Endothelial cell of umbilical vein (primary cell): Measurements from ENCODE around the gene SLC35A4. TPM values are rescaled to one million over a fixed set of nuclear protein-coding genes. Genes with fewer than 3 reads are reported as not detected.
A peak's percentile ranks its signal among the peaks of the same experiment; 100 is the strongest.

Experiments used
- BruUV-seq: library from RNA; stranded (reverse); fragments of 400-500 nt; replicated peaks from 2 replicates; lab custom pipeline; 2021; lab: Mats Ljungman, UMichigan
- CTCF ChIA-PET: fragments of 300-600, 350-600 bp; sonication (Branson Sonifier 250); formaldehyde crosslinking; loops from one replicate; lab custom pipeline; 2021; ENCODE audit warnings: antibody characterized with exemption, inconsistent platforms; lab: Charles Lee
- POLR2A ChIA-PET: fragments of 300-600, 350-600 bp; sonication (Branson Sonifier 250); formaldehyde crosslinking; loops from one replicate; lab custom pipeline; 2021; ENCODE audit warnings: antibody characterized with exemption, inconsistent platforms; lab: Charles Lee
- DNase-seq: peaks from one replicate; pipeline ENCODE4 v3.0.0-alpha.2; 2011; ENCODE audit warnings: low read depth, low spot score
- FAIRE-seq: peaks from 2 replicates; lab custom pipeline; 2011; peaks lifted over from hg19 to GRCh38; lab: Jason Lieb, UNC
- H2AFZ ChIP-seq: 2 replicates; pipeline ENCODE4 v1.6.0; 2012; ENCODE audit warnings: low read depth, low read length, control low read depth, inconsistent platforms
- H3K27ac ChIP-seq: 2 replicates; pipeline ENCODE4 v1.5.1; 2011; ENCODE audit warnings: low read depth, mild to moderate bottlenecking, control low read depth, low read length, moderate library complexity; ENCODE audit not compliant: insufficient read depth
- H3K27me3 ChIP-seq, 2 experiments: 2 replicates each; pipeline versions ENCODE4 v1.6.0 to v1.6.1; 2011; ENCODE audit warnings: low read length in 2 of 2, mixed read lengths in 1 of 2; ENCODE audit not compliant: control insufficient read depth in 2 of 2, insufficient read depth in 2 of 2
- H3K36me3 ChIP-seq, 2 experiments: 2 replicates in 1 of 2; 3 replicates in 1 of 2; pipeline ENCODE4 v1.5.1; 2011; ENCODE audit warnings: low read length in 2 of 2, mild to moderate bottlenecking in 1 of 2, moderate library complexity in 1 of 2; ENCODE audit not compliant: control insufficient read depth in 2 of 2, insufficient read depth in 2 of 2; ENCODE audit errors: extremely low read depth in 1 of 2
- H3K4me1 ChIP-seq: 3 replicates; pipeline ENCODE4 v1.5.1; 2011; ENCODE audit warnings: mild to moderate bottlenecking, low read length; ENCODE audit not compliant: control insufficient read depth, insufficient read depth; ENCODE audit errors: extremely low read depth
- H3K4me2 ChIP-seq: 2 replicates; pipeline ENCODE4 v1.6.1; 2011; ENCODE audit warnings: low read length, control low read depth, mixed read lengths; ENCODE audit not compliant: insufficient read depth
- H3K4me3 ChIP-seq, 3 experiments: fragments of 200-600 bp in 1 of 3; sonication (generic), shearing (Covaris generic) in 1 of 3; replicated peaks in 1 of 3; 2 replicates each; pipeline ENCODE4 v1.5.1; 2011 to 2016; ENCODE audit warnings: control low read depth in 3 of 3, low read length in 3 of 3, mild to moderate bottlenecking in 2 of 3, inconsistent platforms in 1 of 3, low read depth in 1 of 3, moderate library complexity in 1 of 3; ENCODE audit not compliant: insufficient read depth in 1 of 3
- H3K79me2 ChIP-seq: 2 replicates; pipeline ENCODE4 v1.6.0; 2012; ENCODE audit warnings: low read length, inconsistent platforms; ENCODE audit not compliant: control insufficient read depth, insufficient read depth
- H3K9ac ChIP-seq: replicated peaks from 2 replicates; pipeline ENCODE3; 2011; ENCODE audit warnings: low read length, control low read depth; ENCODE audit not compliant: insufficient read depth; ENCODE audit errors: extremely low read depth
- H3K9me1 ChIP-seq: replicated peaks from 3 replicates; pipeline ENCODE4 v1.6.0; 2011; ENCODE audit warnings: mild to moderate bottlenecking, low read length; ENCODE audit not compliant: control insufficient read depth, insufficient read depth; ENCODE audit errors: extremely low read depth
- H3K9me3 ChIP-seq: replicated peaks from 2 replicates; pipeline ENCODE4 v1.5.1; 2012; ENCODE audit warnings: low read length, inconsistent platforms; ENCODE audit not compliant: control insufficient read depth, insufficient read depth
- H4K20me1 ChIP-seq: replicated peaks from 2 replicates; pipeline ENCODE3; 2011; ENCODE audit warnings: mild to moderate bottlenecking, low read length; ENCODE audit not compliant: control insufficient read depth, insufficient read depth; ENCODE audit errors: extremely low read depth
- CTCF ChIP-seq, 2 donors: IDR thresholded peaks; 1 replicate in 1 of 2; 2 replicates in 1 of 2; pipeline ENCODE4 v1.5.1; 2011; ENCODE audit warnings: low read length in 2 of 2, mild to moderate bottlenecking in 2 of 2, moderate library complexity in 2 of 2, control low read depth in 1 of 2, inconsistent platforms in 1 of 2, low read depth in 1 of 2; ENCODE audit not compliant: insufficient read depth in 1 of 2; ENCODE audit errors: extremely low read depth in 1 of 2
- EZH2 ChIP-seq: IDR thresholded peaks from 2 replicates; pipeline ENCODE4 v1.6.1; 2012; ENCODE audit warnings: borderline replicate concordance, low read depth, mild to moderate bottlenecking, moderate library complexity, low read length, inconsistent platforms; ENCODE audit not compliant: severe bottlenecking
- FOS ChIP-seq: IDR thresholded peaks from 2 replicates; pipeline ENCODE4 v1.6.1; 2011; ENCODE audit warnings: mild to moderate bottlenecking, low read length, moderate library complexity, borderline replicate concordance; ENCODE audit not compliant: insufficient read depth
- GATA2 ChIP-seq: IDR thresholded peaks from 2 replicates; pipeline ENCODE4 v1.7.0; 2011; ENCODE audit warnings: low read depth, mild to moderate bottlenecking, moderate library complexity, mixed read lengths, low read length; ENCODE audit not compliant: insufficient read length, insufficient read depth
- JUN ChIP-seq: IDR thresholded peaks from 2 replicates; pipeline ENCODE4 v1.6.1; 2011; ENCODE audit warnings: borderline replicate concordance, low read depth; ENCODE audit not compliant: insufficient read length, insufficient read depth
- MYC ChIP-seq: IDR thresholded peaks from one replicate; pipeline ENCODE4 v1.6.1; 2011; ENCODE audit warnings: mild to moderate bottlenecking, low read depth, low read length
- POLR2A ChIP-seq: IDR thresholded peaks from 2 replicates; pipeline ENCODE4 v1.6.1; 2012; ENCODE audit warnings: low read depth, mild to moderate bottlenecking, control low read depth, low read length
- POLR2AphosphoS5 ChIP-seq: IDR thresholded peaks from 2 replicates; pipeline ENCODE4 v1.6.1; 2012; ENCODE audit warnings: low read depth, mild to moderate bottlenecking, control low read depth, low read length, moderate library complexity; ENCODE audit not compliant: insufficient read depth
- dilution Hi-C: fragments of 300-500 bp; cut with MboI; formaldehyde crosslinking; loops from one replicate; pipeline ENCODE4 v1.15.0; 2019; ENCODE audit warnings: low sequenced_read_pairs; ENCODE audit not compliant: extremely low pct_ligation_motif_present
- intact Hi-C: fragments of 100-400 bp; cut with micrococcal nuclease; formaldehyde crosslinking; loops from one replicate; pipeline ENCODE4 v1.10.0; 2022
- polyA plus RNA-seq, 4 experiments: library from polyadenylated mRNA; depleted of rRNA in 3 of 4; stranded (reverse) in 3 of 4; unstranded in 1 of 4; fragments of >200 nt; gene quantifications; 2 replicates each; pipeline versions ENCODE4 v1.2.1 to v1.2.3, GENCODE V29; 2011 to 2012; ENCODE audit warnings: missing spikeins in 1 of 4
- total RNA-seq: library from RNA; stranded (reverse); gene quantifications from 2 replicates; pipeline ENCODE4 v1.2.3, GENCODE V29; 2021
- TF ChIP-seq, protein P1 (sequence below): IDR thresholded peaks from 2 replicates; pipeline ENCODE4 v1.6.1; 2011; ENCODE audit not compliant: insufficient read depth, insufficient read length

SLC35A4 gene
- total and polyA plus RNA-seq, 2 donors (not counting 3 experiments of a cell fraction or from before 2014, with no cell fraction given), result 65.6 to 118 TPM

GRCh38 chr5:140565024-140565779 is 574 bp downstream of the SLC35A4 start:
- Histone ChIP-seq H3K27ac (peak overlapping the region; percentile 65), H3K9me1 (no peaks in the 10 kb centered on the region), H3K4me3 (peak overlapping the region; percentile 49 to 84 (median 73)), H3K4me1 (peaks cover 8% of the 10 kb centered on the region), H3K79me2 (peaks cover 9% of the 10 kb centered on the region), H3K4me2 (peak overlapping the region; percentile 94), H3K9ac (peak overlapping the region; percentile 87), H4K20me1 (no peaks in the 10 kb centered on the region), H3K9me3 (no peaks in the 10 kb centered on the region), H3K27me3 (no peaks in the 10 kb centered on the region), H3K36me3 (peaks cover 3 to 24% of the 10 kb centered on the region in 2 experiments), H2AFZ (peak overlapping the region; percentile 78)
- dilution Hi-C loops (no loop called here), intact Hi-C loops (loop anchor here (2.0 kb wide), 1 partner anchor 30 kb away; no protein-coding TSS in a partner anchor)
- TSS peak; percentile 60 for BruUV-seq
- CTCF ChIA-PET, result interaction anchor here (0.6 to 3.3 kb wide), 6 partner anchors 18 to 192 kb away, joined by 3 to 22 read pairs (median 7); partner anchors contain the start of genes CD14, EIF4EBP3 and TMCO6
- TF ChIP-seq CTCF (IDR thresholded peaks at IDR 0.05; ENCODE audit: extremely low read depth in 1 of 2, insufficient read depth in 1 of 2, low read depth in 1 of 2, low read length in 2 of 2) (no peak), POLR2AphosphoS5 (no peak), POLR2A (no peak), EZH2 (no peak), FOS (no peak), MYC (no peak), JUN (no peak), GATA2 (no peak)
- TF ChIP-seq, protein P1, sequence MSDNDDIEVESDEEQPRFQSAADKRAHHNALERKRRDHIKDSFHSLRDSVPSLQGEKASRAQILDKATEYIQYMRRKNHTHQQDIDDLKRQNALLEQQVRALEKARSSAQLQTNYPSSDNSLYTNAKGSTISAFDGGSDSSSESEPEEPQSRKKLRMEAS, result no peak
- peak; percentile 56 for DNase-seq
- POLR2A ChIA-PET, result interaction anchor here (0.9 kb wide), 1 partner anchor 126 kb away, joined by 4 read pairs; the partner anchor contains the start of genes HARS1 and HARS2
- FAIRE-seq, result no peak
